LNCaP clone FGC (cell line): ENCODE data around the gene PRF1.
"Not testable (repeated sequence)": the region's sequence is repeated elsewhere in the genome, so short reads cannot be mapped to it uniquely, and the experiment has no call there.

ENCODE experiments used
- DNase-seq: peaks from one replicate; pipeline ENCODE4 v3.0.0-alpha.2; 2011; ENCODE audit warnings: low read depth
- H3K4me3 ChIP-seq: 2 replicates; pipeline ENCODE4 v1.5.1; 2011; ENCODE audit warnings: mild to moderate bottlenecking, low read depth, low read length, control low read depth
- TF ChIP-seq, protein P1 (sequence below): IDR thresholded peaks from 2 replicates; pipeline ENCODE4 v1.5.1; 2012; ENCODE audit warnings: mild to moderate bottlenecking; ENCODE audit not compliant: control insufficient read depth, insufficient read depth; ENCODE audit errors: extremely low read depth

PRF1 gene

DNA sequence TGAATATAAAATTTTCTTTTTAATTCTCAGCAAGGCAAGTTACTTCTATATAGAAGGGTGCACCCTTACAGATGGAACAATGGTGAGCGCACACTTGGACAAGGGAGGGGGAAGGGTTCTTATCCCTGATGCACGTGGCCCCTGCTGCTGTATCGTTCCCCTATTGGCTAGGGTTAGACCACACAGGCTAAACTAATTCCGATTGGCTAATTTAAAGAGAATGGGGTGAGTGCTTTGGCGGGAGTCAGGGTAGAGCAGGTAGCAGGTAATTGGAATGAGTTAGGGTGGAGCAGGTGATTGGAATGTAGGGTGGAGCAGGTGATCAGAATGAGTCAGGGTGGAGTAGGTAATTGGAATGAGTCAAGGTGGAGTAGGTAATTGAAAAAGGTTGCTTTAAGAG is 32.0 kb upstream of the PRF1 start:
- not testable (repeated sequence) for DNase-seq, H3K4me3 ChIP-seq

DNA sequence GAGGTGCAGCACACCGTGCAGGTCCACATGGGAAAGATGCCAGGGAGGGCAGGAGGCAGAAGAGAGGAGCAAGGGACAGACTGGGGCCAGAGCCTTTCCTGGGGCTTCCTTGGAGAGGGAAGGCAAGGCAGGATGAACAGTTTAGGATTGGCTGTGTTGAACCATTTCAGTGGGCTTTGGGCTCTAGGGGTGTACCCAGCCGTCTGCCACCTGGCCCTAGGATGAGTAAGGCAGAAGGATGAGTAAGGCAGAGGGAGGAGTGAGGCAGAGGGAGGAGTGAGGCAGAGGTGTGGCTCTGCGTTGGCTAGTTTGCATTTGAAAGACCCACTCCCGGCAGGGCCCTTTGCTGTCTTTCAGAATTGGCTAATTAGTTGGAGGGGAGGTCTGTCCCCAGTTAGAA is 31.5 kb upstream of the PRF1 start:
- TF ChIP-seq, protein P1, sequence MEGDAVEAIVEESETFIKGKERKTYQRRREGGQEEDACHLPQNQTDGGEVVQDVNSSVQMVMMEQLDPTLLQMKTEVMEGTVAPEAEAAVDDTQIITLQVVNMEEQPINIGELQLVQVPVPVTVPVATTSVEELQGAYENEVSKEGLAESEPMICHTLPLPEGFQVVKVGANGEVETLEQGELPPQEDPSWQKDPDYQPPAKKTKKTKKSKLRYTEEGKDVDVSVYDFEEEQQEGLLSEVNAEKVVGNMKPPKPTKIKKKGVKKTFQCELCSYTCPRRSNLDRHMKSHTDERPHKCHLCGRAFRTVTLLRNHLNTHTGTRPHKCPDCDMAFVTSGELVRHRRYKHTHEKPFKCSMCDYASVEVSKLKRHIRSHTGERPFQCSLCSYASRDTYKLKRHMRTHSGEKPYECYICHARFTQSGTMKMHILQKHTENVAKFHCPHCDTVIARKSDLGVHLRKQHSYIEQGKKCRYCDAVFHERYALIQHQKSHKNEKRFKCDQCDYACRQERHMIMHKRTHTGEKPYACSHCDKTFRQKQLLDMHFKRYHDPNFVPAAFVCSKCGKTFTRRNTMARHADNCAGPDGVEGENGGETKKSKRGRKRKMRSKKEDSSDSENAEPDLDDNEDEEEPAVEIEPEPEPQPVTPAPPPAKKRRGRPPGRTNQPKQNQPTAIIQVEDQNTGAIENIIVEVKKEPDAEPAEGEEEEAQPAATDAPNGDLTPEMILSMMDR = no peak
- no peak overlapping the region for H3K4me3 ChIP-seq
- DNase-seq = no peak

DNA sequence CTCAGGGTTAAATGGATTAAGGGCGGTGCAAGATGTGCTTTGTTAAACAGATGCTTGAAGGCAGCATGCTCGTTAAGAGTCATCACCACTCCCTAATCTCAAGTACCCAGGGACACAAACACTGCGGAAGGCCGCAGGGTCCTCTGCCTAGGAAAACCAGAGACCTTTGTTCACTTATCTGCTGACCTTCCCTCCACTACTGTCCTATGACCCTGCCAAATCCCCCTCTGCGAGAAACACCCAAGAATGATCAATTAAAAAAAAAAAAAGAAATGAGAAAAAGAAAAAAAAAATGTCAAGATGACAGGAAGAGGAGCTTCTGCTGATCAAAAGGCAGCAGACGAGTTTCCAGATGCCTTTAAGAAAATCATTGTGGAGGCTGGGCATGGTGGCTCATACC is 29.2 kb upstream of the PRF1 start:
- not testable (repeated sequence) for DNase-seq, H3K4me3 ChIP-seq

DNA sequence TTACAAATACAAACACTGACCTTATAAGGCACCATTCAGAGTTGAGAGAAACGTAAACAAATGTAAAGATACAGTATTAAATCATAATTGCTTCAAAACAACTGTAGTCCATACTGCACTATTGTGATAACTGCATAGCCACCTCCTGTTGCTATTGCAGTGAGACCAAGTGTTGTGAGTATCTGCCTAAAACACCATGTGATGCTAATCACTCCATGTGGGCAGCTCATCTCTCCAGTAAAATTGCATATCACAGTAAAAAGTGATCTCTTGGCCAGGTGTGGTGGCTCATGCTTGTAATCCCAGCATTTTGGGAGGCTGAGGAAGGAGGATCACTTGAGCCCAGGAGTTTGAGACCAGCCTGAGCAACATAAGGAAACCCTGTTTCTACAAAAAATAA is 26.8 kb upstream of the PRF1 start:
- TF ChIP-seq, protein P1 = no peak
- H3K4me3 ChIP-seq = no peak overlapping the region
- DNase-seq = no peak

DNA sequence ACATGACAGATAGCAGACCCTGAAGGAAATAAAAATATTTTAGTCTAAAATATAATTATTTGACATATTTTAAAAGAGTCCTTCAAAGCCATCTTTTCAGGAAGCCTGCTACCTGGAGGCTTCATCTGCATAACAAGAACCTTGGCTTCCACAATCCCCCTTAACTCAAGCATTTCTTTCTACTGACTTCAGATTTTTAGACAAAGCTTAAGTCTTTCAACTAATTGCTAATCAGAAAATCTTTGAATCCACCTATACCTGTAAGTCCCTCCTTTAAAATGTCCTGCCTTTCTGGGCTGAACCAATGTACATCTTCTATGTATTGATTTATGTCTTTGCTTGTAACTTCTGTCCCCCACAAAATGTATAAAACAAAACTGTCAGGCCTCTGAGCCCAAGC is 23.5 kb upstream of the PRF1 start:
- TF ChIP-seq, protein P1 = no peak
- no peak overlapping the region for H3K4me3 ChIP-seq
- DNase-seq = no peak

DNA sequence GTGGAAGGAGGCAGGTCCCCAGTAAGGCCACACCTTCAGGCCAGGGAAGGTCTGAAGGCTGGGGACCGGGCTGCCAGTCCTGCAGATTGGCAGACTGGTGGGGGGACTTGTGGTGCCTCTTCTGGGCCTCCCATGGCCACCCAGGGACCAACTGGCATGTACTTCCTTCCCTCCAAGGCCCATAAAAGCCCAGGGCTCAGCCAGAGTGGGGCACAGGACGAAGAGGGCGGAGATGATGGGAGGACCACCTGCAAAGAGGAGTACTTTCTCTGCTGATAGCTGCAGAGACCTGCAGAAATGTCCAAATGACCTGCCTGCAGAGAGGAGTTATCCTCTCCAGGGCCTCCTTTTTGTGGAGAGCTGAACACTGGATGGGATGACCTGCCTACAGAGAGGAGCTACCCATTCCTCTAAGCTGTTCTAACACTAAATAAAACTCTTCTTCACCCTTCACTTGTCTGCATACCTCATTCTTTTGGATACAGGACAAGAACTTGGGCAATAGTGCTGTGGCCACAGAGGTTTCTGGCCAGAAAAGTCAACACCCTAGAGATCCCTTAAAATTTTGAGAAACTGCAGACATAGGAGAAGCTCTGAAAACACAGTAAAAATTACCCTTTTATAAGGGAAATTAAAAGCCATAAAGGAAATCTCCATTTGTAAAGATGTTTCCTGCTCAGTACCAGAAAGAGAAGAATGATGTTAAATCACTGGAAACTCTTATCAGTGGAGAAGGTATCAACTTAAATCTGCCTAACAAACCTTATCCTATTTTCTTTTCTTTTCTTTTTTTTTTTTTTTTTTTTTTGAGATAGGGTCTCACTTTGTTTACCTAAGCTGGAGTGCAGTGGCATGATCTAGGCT is 20.7 kb upstream of the PRF1 start:
- TF ChIP-seq, protein P1 = no peak
- H3K4me3 ChIP-seq = no peak overlapping the region

DNA sequence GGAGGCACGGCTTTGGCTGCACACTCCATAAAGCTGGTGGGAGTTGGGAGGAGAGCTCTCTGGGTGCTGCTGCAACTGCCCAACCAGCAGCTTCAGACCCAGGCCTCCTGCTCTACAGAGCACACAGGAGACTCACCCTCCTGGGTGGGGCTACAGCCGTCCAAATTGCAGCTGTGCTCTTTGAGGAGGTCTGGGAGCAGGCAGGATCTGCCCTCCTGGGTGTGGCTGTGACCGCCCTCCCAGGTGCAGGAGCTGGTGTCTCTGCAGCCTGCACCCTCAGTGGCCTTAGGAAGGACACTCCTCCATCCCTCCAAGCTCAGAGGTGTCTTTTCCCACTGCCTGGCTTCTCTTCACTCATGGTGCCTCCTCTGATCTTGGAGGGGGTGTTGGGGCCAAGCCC is 20.0 kb upstream of the PRF1 start:
- no peak overlapping the region for H3K4me3 ChIP-seq
- DNase-seq = no peak
- TF ChIP-seq, protein P1 = no peak

More for the DNA sequence above, 20.7 kb upstream of the PRF1 start:
- DNase-seq = no peak

DNA sequence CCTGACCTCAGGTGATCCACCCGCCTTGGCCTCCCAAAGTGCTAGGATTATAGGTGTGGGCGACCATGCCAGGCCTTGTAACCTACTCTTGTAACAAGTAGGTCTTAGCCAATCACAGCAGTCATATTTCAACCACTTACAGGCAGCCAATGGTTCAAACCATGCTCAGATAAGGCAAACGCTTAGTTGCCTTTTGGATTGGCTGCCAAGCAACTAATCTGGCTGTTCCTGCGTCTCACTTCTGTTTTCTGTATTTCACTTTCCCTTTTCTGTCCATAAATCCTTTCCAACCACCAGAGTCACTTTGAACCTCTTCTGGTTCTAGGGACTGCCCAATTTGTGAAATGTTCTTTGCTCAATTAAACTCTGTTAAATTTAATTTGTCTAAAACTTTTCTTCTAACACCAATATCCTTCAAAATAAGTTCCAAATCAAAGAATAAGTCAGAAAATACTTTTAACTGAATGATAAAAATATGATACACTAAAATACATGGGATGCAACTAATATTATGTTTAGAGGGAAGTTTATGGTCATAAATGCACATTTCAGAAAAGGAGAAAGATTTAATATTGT is 19.1 kb upstream of the PRF1 start:
- TF ChIP-seq, protein P1 = no peak
- H3K4me3 ChIP-seq = no peak overlapping the region
- no peak for DNase-seq
